Fibroblast of lung (primary cell): Measurements from ENCODE around the gene FAR1.
"Not testable (repeated sequence)": the region's sequence is repeated elsewhere in the genome, so short reads cannot be mapped to it uniquely, and the experiment has no call there.

Experiments used
- CTCF ChIP-seq, 2 donors: IDR thresholded peaks in 1 of 2; conservative IDR thresholded peaks in 1 of 2; 1 replicate in 1 of 2; 2 replicates in 1 of 2; pipeline ENCODE4 v1.5.1; 2011 to 2012; ENCODE audit warnings: low read length in 2 of 2, control low read depth in 1 of 2, inconsistent platforms in 1 of 2, low read depth in 1 of 2, mild to moderate bottlenecking in 1 of 2
- EZH2 ChIP-seq: IDR thresholded peaks from 2 replicates; pipeline ENCODE4 v1.5.1; 2012; ENCODE audit warnings: low read length, control low read depth, mild to moderate bottlenecking; ENCODE audit errors: missing control alignments

- not testable (repeated sequence) for TF ChIP-seq CTCF (conservative IDR thresholded peaks at IDR 0.05 in 1 of 2, IDR thresholded peaks at IDR 0.05 in 1 of 2; ENCODE audit: low read depth in 1 of 2, low read length in 2 of 2); EZH2
Observed at GRCh38 chr11:13651515-13651914, 17.0 kb upstream of the FAR1 start.
